Activated T-cell treated with anti-CD3 and anti-CD28 coated beads, Interleukin-2, amount 50 U/mL, for 72 hours (primary cell): ENCODE data around the gene MTHFS. TPM values are rescaled to one million over a fixed set of nuclear protein-coding genes. Genes with fewer than 3 reads are reported as not detected.

Experiments used
- ATAC-seq, 2 donors: fragments of 150-1000 bp; cut with Tn5 transposase; replicated peaks in 1 of 2; 2 replicates each; pipeline ENCODE4 v1.10.0; 2021; ENCODE audit warnings: moderate library complexity in 2 of 2, mild to moderate bottlenecking in 1 of 2
- DNase-seq, 2 donors: peaks; one replicate each; pipeline ENCODE4 v3.0.0; 2021 to 2022; ENCODE audit warnings: mixed read lengths in 1 of 2
- H3K27ac Mint-ChIP-seq: one replicate; pipeline ENCODE4 v1.8.0; 2022; ENCODE audit warnings: mild to moderate bottlenecking, moderate library complexity, mixed read lengths
- H3K27me3 Mint-ChIP-seq: one replicate; pipeline ENCODE4 v1.8.0; 2022; ENCODE audit warnings: low read depth, mixed read lengths
- H3K36me3 Mint-ChIP-seq, 2 donors: one replicate each; pipeline ENCODE4 v1.8.0; 2022; ENCODE audit warnings: mixed read lengths in 2 of 2, mild to moderate bottlenecking in 1 of 2; ENCODE audit not compliant: insufficient read depth in 2 of 2
- H3K4me1 Mint-ChIP-seq: one replicate; pipeline ENCODE4 v1.8.0; 2022; ENCODE audit warnings: low read depth, mixed read lengths
- H3K4me3 Mint-ChIP-seq, 2 donors: one replicate each; pipeline ENCODE4 v1.8.0; 2022; ENCODE audit warnings: mild to moderate bottlenecking in 2 of 2, mixed read lengths in 2 of 2, moderate library complexity in 2 of 2
- H3K9me3 Mint-ChIP-seq, 2 donors: one replicate each; pipeline ENCODE4 v1.8.0; 2022; ENCODE audit warnings: mixed read lengths in 2 of 2
- total RNA-seq, 2 donors: library from RNA; stranded (reverse); gene quantifications; one replicate each; pipeline ENCODE4 v1.2.3, GENCODE V29; 2022

MTHFS gene
- total RNA-seq, 2 donors from 2014 or later, result 32.5 to 38.1 TPM

DNA sequence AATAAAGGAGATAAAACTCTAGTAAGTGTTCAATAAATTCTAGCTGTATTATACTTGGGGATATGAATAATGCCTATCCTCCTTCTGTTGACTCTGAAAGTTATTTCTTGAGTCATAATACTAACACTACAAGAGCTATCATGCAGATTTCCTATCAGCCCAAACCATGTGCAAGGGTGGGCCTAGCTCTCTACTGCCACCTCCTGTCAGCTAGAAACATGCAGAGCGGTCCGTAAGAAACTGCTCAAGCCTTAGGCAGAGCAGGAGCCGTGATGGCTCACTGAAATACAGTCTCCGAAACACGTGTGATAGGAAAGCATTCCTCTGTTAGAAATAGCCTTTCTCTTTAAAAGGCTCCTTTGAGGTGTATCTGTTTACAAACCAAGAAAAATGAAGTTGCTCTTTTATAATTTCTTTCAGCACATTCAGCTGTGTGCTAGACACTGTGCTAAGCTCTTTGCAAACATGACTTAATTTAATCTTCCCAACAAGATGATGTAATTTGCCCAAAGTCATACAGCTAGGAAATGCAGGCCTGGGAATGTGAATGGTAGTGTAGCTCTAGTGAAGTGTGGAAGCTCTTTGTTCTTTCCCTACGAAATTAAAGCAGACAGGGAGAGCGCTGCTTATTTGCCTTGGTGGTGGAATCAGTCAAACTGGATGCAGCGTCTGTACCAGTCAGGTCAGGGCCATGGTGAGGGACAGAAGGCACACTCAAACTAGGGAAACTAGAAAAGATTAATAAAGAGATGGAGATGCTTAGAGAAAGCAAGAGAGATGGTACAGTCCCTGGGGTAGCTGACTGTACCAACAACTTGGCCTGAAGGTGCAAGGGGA lies 43.1 kb downstream of the MTHFS start:
- H3K4me1 Mint-ChIP-seq, result peaks cover 13% of the 10 kb centered on the region
- no peaks in the 10 kb centered on the region for H3K9me3 Mint-ChIP-seq
- H3K27ac Mint-ChIP-seq, result no peak overlapping the region
- DNase-seq (peak; percentile 64 to 74), ATAC-seq (peak; percentile 99)
- peaks cover 1 to 14% of the 10 kb centered on the region in 2 donors for H3K36me3 Mint-ChIP-seq
- H3K27me3 Mint-ChIP-seq, result no peaks in the 10 kb centered on the region
- no peak overlapping the region for H3K4me3 Mint-ChIP-seq

DNA sequence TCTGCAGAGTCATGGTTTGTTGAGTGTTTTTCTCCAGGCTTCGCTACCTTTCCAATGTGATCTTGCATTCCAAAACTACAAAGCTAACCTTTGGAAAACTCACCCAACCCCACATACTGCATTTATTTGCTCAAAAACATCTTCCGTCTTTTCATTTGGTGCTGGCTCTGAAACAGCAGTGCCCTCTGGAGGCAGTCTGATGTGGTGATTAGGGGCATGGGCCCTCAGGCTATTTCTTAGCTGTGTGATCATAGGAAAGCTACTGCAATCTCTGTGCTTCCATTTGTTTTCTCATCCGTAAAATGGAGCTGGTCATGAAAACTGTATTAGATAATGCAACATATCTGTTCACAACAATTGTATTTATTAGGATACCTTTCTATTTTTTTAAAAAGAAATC lies 47.0 kb downstream of the MTHFS start:
- no peak overlapping the region for H3K4me3 Mint-ChIP-seq
- H3K27ac Mint-ChIP-seq, result no peak overlapping the region
- no peaks in the 10 kb centered on the region for H3K9me3 Mint-ChIP-seq
- H3K4me1 Mint-ChIP-seq, result peaks cover 13% of the 10 kb centered on the region
- no peaks in the 10 kb centered on the region for H3K27me3 Mint-ChIP-seq
- peaks cover 5 to 15% of the 10 kb centered on the region in 2 donors for H3K36me3 Mint-ChIP-seq
- ATAC-seq (no peak), DNase-seq (peak; percentile 8)

DNA sequence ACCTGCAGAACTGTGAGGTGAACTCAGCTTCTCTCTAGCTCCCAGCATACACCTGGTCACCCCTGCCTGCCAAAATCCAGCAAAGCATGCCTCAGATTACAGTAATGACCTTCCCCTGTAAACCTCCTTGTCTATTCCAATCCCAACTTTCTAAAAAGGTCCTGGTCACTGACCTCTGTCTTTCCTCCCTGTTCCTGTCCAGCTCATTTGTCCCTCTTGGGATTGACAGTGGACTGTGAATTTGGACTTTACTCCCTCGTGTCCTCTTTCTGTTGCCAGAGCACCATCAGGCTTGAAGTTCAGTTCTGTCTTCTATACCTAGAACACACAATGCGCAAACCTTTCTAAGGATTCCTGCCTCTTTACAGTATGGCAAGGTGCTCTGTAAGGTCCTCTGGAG lies 50.3 kb downstream of the MTHFS start:
- no peak overlapping the region for H3K4me3 Mint-ChIP-seq
- H3K27ac Mint-ChIP-seq, result no peak overlapping the region
- no peaks in the 10 kb centered on the region for H3K9me3 Mint-ChIP-seq
- DNase-seq (no peak), ATAC-seq (no peak)
- H3K4me1 Mint-ChIP-seq, result no peaks in the 10 kb centered on the region
- H3K36me3 Mint-ChIP-seq, result peaks cover 4 to 28% of the 10 kb centered on the region in 2 donors
- no peaks in the 10 kb centered on the region for H3K27me3 Mint-ChIP-seq

DNA sequence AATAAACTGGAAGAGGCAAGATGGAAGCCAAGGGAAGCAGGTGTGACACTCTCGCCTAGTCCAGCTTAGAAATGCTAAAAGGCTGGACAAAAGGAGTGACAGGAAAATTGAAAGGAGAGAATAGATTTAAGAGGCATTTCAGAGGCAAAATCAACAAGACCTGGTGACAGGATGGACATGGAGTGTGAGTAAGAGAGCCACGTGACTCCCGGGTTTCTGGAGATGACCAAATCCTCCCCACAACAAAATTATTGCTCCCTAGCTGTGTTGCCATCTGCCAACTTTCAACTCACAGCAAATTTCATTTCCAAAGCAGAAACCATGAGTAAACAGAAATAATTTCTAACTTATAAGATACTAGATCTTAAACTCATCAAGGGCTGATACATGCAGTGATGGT lies 52.6 kb downstream of the MTHFS start:
- peaks cover 4 to 24% of the 10 kb centered on the region in 2 donors for H3K36me3 Mint-ChIP-seq
- H3K9me3 Mint-ChIP-seq, result no peaks in the 10 kb centered on the region
- H3K4me3 Mint-ChIP-seq, result no peak overlapping the region
- ATAC-seq (no peak), DNase-seq (no peak)
- no peaks in the 10 kb centered on the region for H3K27me3 Mint-ChIP-seq
- no peak overlapping the region for H3K27ac Mint-ChIP-seq
- no peaks in the 10 kb centered on the region for H3K4me1 Mint-ChIP-seq

DNA sequence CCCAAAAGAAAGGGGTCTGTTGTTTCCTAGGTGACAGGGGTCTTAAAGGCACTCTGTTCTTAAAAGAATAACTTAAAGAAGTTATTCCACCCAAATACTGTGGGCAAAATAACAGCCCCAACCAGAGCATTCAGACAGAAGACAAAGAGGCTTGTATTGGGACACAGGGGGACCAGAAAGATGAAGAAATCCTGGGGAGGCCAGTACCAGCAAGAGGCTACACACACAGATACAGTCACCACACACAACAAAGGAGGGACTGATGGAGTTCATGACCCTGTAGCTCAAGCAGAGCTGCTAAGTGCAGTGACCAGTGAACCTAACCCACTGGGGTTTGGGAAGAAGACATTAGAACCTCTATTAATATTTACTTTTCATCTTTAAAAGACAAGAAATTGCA lies 59.0 kb downstream of the MTHFS start:
- Mint-ChIP-seq H3K27ac (no peak overlapping the region), H3K4me1 (no peaks in the 10 kb centered on the region), H3K36me3 (peaks cover 0 to 6% of the 10 kb centered on the region in 2 donors), H3K27me3 (no peaks in the 10 kb centered on the region), H3K4me3 (no peak overlapping the region), H3K9me3 (no peaks in the 10 kb centered on the region)
- no peak for DNase-seq
- ATAC-seq, result no peak

DNA sequence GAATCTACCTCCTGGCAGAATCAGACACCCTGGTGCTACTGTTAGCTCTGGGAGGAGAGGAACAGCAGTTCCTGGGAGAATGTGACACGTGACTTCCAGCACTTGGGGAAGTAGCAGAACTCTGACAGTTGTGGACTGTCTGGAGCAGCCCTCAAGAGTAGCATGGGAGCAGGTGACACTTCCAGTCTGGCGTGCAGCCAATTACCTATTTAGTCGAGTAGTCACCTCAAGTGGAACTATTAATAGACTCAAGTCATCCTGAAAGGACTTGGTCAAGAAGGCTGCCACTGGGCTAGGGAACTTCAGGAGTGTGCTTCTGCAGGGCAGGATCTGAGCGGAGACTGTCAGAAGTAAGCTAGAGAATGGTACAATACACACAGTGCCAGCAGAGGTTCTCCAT lies 62.3 kb downstream of the MTHFS start:
- no peaks in the 10 kb centered on the region for H3K4me1 Mint-ChIP-seq
- no peaks in the 10 kb centered on the region for H3K9me3 Mint-ChIP-seq

DNA sequence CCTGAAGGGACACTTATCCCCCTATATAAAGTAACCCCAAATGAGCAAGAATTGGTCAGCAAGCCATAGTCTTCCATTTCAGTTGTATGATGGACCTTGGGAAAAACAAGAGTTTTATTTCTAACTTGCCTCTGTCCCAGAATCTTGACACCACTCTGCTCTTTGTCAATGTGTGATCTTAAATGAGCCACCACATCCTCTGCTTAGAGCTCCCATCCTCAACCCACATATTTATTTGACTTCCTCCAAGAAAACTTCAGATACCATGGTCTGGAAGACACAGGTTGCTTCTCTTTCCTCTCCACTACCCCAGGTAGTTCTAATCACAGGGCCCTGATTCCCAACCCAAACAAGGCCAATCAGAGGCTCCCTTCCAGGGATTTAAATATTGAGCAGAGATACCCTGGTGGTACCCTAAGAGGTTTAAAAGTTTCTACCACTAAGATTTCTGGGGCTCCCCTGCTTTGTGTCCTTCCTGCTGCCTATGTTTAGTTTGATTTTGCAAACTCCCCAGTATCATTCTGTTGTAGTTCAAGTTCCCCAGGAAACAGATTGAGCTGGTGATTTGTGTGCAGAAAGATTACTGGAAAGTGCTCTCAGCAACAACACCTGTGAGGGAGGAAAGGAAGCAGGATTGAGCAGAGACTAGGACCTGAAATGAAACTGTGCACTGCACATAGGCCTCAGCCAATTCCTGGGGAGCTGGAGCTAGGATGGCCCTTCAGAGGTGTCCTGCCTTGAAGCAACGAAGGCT lies 64.3 kb downstream of the MTHFS start:
- no peaks in the 10 kb centered on the region for H3K4me1 Mint-ChIP-seq
- no peak overlapping the region for H3K27ac Mint-ChIP-seq
- no peaks in the 10 kb centered on the region for H3K27me3 Mint-ChIP-seq
- ATAC-seq (no peak), DNase-seq (no peak)
- H3K9me3 Mint-ChIP-seq, result peaks cover 3 to 4% of the 10 kb centered on the region in 2 donors
- no peak overlapping the region for H3K4me3 Mint-ChIP-seq
- H3K36me3 Mint-ChIP-seq, result peaks cover 4% of the 10 kb centered on the region in 2 donors

More for the DNA sequence above, 62.3 kb downstream of the MTHFS start:
- ATAC-seq (no peak), DNase-seq (no peak)
- Mint-ChIP-seq H3K36me3 (peaks cover 1 to 6% of the 10 kb centered on the region in 2 donors), H3K27me3 (no peaks in the 10 kb centered on the region), H3K27ac (no peak overlapping the region), H3K4me3 (no peak overlapping the region)

DNA sequence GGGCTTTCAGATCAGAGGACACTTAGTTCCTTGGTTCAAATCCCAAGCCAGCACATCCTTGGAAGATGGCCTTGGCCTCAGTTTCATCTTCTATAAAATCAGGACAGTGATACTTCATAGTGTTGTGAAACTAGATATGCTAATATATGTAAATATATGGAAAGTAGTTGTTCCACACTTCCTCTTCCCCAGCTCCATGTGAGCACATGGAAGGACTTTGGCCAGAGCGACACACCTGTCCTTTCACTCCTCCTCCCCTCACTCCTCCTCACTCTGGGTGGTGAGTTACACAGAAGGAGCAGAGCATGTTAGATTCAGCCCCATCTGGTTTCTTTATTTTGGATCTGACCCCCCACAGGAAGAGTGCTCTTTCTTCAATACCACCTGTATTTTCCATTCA lies 65.2 kb downstream of the MTHFS start:
- ATAC-seq (no peak), DNase-seq (no peak)
- no peaks in the 10 kb centered on the region for H3K27me3 Mint-ChIP-seq
- no peak overlapping the region for H3K27ac Mint-ChIP-seq
- H3K9me3 Mint-ChIP-seq, result peaks cover 3 to 4% of the 10 kb centered on the region in 2 donors
- H3K4me3 Mint-ChIP-seq, result no peak overlapping the region
- no peaks in the 10 kb centered on the region for H3K4me1 Mint-ChIP-seq
- H3K36me3 Mint-ChIP-seq, result peaks cover 3 to 4% of the 10 kb centered on the region in 2 donors

DNA sequence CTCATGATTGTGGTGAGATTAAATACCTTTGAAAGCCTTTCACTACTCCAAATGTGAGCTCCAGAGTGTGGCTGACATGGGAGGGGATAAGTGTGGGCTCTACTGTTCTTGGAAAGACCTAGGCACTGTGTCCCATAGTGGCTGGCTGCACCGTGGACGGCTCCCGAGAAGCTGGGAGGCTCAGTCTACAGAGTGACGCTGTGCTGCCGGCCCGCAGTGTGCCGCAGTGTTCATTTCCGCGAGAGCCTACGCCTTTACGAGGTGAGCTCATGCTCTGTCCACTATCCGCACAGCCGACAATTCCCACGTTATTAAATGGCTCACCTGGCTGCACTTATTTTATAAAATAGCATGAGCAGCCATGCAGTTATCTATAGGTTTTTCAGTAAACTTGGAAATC lies 66.9 kb downstream of the MTHFS start:
- Mint-ChIP-seq H3K36me3 (peaks cover 3 to 4% of the 10 kb centered on the region in 2 donors), H3K27me3 (no peaks in the 10 kb centered on the region), H3K4me3 (no peak overlapping the region), H3K9me3 (peaks cover 3 to 4% of the 10 kb centered on the region in 2 donors), H3K4me1 (no peaks in the 10 kb centered on the region), H3K27ac (no peak overlapping the region)
- ATAC-seq (no peak), DNase-seq (no peak)

DNA sequence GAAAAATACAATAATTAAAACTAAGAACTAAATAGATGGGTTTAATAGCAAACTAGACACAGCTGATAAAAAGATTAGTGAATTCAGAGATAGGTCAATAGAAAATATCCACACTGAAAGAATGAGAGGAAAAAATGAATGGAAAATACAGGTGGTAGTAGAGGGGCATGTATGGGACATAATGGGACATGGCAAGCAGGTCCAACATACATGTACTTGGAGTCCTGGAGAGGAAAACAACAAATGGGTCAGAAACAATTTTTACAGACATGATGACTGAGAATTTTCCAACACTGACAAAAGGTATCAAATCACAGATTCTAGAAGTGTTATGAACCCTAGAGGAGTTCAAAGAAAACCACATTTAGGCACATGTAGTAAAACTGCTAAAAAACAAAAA lies 68.4 kb downstream of the MTHFS start:
- H3K27ac Mint-ChIP-seq, result no peak overlapping the region
- no peaks in the 10 kb centered on the region for H3K27me3 Mint-ChIP-seq
- H3K4me3 Mint-ChIP-seq, result no peak overlapping the region
- DNase-seq (no peak), ATAC-seq (no peak)
- H3K36me3 Mint-ChIP-seq, result peaks cover 3 to 4% of the 10 kb centered on the region in 2 donors
- H3K4me1 Mint-ChIP-seq, result no peaks in the 10 kb centered on the region
- H3K9me3 Mint-ChIP-seq, result peaks cover 3 to 4% of the 10 kb centered on the region in 2 donors

DNA sequence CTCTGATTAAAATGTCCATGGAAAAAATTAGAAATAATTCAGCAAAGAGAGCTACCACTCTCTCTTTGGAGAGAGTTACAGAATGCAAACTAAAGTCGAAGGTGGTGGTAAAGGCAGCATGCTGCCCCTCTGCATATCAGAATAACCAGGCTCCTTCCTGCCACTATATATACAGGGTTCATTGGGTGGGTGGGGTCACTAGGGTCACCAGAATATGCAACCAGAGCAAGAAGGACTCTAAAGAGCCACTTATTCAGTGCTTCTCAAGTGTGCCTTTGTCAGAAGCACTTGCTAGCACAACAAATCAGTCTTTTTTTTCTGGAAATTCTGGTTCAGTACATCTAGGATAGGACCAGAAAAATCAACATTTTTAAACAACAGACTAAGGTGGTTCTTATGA lies 70.0 kb downstream of the MTHFS start:
- Mint-ChIP-seq H3K27me3 (no peaks in the 10 kb centered on the region), H3K4me3 (no peak overlapping the region), H3K4me1 (no peaks in the 10 kb centered on the region)

DNA sequence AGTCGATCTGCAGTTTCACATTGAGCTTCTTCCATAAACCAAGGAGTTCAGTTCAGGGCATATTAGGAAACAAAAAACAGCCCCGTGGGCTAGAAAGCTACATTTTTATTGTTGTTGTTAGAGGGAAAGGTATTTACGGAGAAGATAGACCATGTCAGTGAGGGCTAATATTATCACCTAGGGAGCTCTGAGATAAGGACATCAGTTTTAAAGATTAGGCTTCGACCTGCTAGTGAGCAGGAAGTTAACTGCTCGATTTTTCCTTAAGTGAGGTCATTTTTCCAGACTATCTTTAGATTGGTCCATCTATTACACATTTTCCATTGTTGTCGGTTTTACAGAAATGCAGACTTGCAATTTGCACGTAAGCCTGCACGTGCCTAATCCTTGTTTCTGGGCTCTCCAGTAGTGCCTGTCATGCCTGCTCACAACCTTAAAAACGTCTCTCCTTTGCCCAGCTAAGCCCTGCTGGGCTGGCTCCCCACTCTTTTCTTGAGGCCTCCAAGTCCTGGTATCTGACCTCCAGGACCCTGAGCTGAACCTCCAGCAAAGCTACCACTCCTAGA lies 72.6 kb downstream of the MTHFS start:
- H3K4me1 Mint-ChIP-seq, result no peaks in the 10 kb centered on the region
- H3K9me3 Mint-ChIP-seq, result peaks cover 8 to 12% of the 10 kb centered on the region in 2 donors
- H3K27ac Mint-ChIP-seq, result no peak overlapping the region
- no peak for DNase-seq
- no peak overlapping the region for H3K4me3 Mint-ChIP-seq
- ATAC-seq, result no peak
- no peaks in the 10 kb centered on the region for H3K27me3 Mint-ChIP-seq
- H3K36me3 Mint-ChIP-seq, result peaks cover 7 to 8% of the 10 kb centered on the region in 2 donors

More for the DNA sequence above, 70.0 kb downstream of the MTHFS start:
- Mint-ChIP-seq H3K36me3 (peaks cover 3% of the 10 kb centered on the region in 2 donors), H3K9me3 (peaks cover 3 to 4% of the 10 kb centered on the region in 2 donors), H3K27ac (no peak overlapping the region)
- DNase-seq (no peak), ATAC-seq (no peak)

DNA sequence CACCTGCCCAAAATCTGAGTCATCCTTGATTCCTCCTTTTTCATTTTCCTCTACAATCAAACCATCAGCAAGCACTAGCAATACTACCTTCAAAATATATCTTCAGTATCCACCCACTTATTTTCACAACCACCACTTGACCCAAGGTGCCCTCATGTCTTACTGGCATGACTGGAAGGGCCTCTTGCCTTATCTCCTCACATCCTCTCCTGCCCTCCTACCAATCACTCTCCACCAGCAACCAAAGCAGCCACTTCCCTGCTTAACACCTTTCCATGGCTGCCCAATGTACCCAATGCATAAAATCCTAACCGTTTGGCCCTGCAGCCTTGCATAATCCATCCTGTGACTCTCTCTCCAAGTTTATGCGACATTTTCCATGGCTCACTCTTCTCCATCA lies 76.0 kb downstream of the MTHFS start:
- DNase-seq (no peak), ATAC-seq (no peak)
- H3K36me3 Mint-ChIP-seq, result peaks cover 5 to 8% of the 10 kb centered on the region in 2 donors
- no peak overlapping the region for H3K27ac Mint-ChIP-seq
- no peak overlapping the region for H3K4me3 Mint-ChIP-seq
- no peaks in the 10 kb centered on the region for H3K27me3 Mint-ChIP-seq
- H3K9me3 Mint-ChIP-seq, result peaks cover 7 to 11% of the 10 kb centered on the region in 2 donors
- no peaks in the 10 kb centered on the region for H3K4me1 Mint-ChIP-seq
